ENCODE measurements around the gene DNAJA3.

The DNAJA3 gene

GRCh38 chr16:4500272-4500671 lies 74.6 kb downstream of the DNAJA3 start:
- Histone ChIP-seq H3K27ac (ENCODE audit: poor library complexity, severe bottlenecking) (peak overlapping the region; percentile 97), H3K4me1 (ENCODE audit: insufficient read depth, poor library complexity, severe bottlenecking) (peaks cover 66% of the 10 kb centered on the region)
- TF ChIP-seq, protein P1, sequence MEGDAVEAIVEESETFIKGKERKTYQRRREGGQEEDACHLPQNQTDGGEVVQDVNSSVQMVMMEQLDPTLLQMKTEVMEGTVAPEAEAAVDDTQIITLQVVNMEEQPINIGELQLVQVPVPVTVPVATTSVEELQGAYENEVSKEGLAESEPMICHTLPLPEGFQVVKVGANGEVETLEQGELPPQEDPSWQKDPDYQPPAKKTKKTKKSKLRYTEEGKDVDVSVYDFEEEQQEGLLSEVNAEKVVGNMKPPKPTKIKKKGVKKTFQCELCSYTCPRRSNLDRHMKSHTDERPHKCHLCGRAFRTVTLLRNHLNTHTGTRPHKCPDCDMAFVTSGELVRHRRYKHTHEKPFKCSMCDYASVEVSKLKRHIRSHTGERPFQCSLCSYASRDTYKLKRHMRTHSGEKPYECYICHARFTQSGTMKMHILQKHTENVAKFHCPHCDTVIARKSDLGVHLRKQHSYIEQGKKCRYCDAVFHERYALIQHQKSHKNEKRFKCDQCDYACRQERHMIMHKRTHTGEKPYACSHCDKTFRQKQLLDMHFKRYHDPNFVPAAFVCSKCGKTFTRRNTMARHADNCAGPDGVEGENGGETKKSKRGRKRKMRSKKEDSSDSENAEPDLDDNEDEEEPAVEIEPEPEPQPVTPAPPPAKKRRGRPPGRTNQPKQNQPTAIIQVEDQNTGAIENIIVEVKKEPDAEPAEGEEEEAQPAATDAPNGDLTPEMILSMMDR (IDR thresholded peaks at IDR 0.05; ENCODE audit: poor library complexity, severe bottlenecking) = no peak

DNA sequence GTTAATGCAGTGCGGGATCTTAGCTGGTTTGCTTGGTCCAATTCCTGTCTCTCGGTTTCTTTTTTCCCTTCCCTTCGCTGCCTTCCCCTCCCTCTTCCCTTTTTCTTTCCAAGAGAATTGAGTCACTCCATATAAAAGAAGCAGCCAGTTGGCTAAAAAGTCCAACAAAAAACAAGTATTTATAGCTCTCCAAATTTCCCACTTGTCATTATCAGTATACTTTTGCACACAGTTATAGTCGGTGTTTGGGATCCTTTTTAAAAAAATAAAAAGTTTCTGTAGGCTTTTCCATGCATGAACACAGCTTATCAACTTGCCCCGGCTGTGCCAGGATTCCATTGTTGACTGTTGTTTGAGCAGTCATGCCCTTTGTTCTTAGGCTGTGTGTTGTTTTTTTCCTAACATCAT lies 75.4 kb downstream of the DNAJA3 start:
- TF ChIP-seq, protein P1 (IDR thresholded peaks at IDR 0.05; ENCODE audit: poor library complexity, severe bottlenecking) = no peak
- no peak overlapping the region for H3K4me3 ChIP-seq (ENCODE audit: severe bottlenecking)
- H3K9me3 ChIP-seq (ENCODE audit: severe bottlenecking) = no peaks in the 10 kb centered on the region
- no peaks in the 10 kb centered on the region for H3K27me3 ChIP-seq (ENCODE audit: insufficient read depth, poor library complexity, severe bottlenecking)
- peaks cover 58% of the 10 kb centered on the region for H3K4me1 ChIP-seq (ENCODE audit: insufficient read depth, poor library complexity, severe bottlenecking)
- DNase-seq (ENCODE audit: low spot score) (no peak), ATAC-seq (ENCODE audit: low read depth) (no peak)
- H3K36me3 ChIP-seq (ENCODE audit: low read depth) = peaks cover 20% of the 10 kb centered on the region
- H3K27ac ChIP-seq (ENCODE audit: poor library complexity, severe bottlenecking) = peak overlapping the region; percentile 97

More at GRCh38 chr16:4500272-4500671, 74.6 kb downstream of the DNAJA3 start:
- no peak for DNase-seq (ENCODE audit: low spot score)
- Histone ChIP-seq H3K36me3 (ENCODE audit: low read depth) (peaks cover 13% of the 10 kb centered on the region; the same call in 1 of the 2 replicates), H3K9me3 (ENCODE audit: severe bottlenecking) (no peaks in the 10 kb centered on the region), H3K4me3 (ENCODE audit: severe bottlenecking) (no peak overlapping the region), H3K27me3 (ENCODE audit: insufficient read depth, poor library complexity, severe bottlenecking) (no peaks in the 10 kb centered on the region)
- peak; percentile 81 for ATAC-seq (ENCODE audit: low read depth)

DNA sequence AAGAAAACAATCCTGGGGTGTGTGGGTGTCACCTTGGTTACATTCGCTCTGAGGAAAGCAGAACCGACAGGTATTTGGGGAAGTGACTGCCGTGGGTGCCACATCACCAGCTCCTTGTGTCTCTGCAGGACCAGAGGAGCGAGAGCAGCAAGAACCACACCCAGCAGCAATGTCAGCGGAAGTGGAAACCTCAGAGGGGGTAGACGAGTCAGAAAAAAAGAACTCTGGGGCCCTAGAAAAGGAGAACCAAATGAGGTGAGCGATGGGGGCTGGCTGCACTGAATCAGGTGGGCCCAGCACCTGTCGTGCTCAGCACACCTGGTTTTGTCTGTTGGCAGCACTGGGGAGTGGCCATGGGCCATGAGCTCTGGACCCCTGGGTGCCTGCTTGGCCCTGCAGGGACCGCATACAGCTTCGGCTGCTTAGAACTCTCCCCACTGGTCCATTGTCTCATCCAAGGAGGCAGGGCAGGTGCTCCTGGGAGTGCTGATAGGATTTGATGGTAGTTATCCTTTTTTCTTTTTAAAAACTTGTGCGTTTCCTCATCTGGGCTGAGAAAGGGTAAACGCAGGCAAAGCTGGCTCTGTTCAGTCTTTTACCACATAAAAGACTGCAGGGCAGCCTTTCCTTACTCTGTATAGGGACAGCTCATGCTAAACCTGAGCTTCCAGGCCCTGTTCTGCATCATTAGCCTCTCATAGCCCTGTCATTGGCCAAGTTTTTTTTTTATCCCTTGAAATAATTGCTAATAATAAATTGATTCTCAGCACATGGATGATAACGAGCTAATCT lies 79.9 kb downstream of the DNAJA3 start:
- ATAC-seq (ENCODE audit: low read depth) (no peak), DNase-seq (ENCODE audit: low spot score) (no peak)
- peaks cover 47% of the 10 kb centered on the region for H3K36me3 ChIP-seq (ENCODE audit: low read depth)
- TF ChIP-seq, protein P1 (IDR thresholded peaks at IDR 0.05; ENCODE audit: poor library complexity, severe bottlenecking) = no peak
- H3K27me3 ChIP-seq (ENCODE audit: insufficient read depth, poor library complexity, severe bottlenecking) = no peaks in the 10 kb centered on the region
- no peak overlapping the region for H3K4me3 ChIP-seq (ENCODE audit: severe bottlenecking)
- peaks cover 17% of the 10 kb centered on the region for H3K4me1 ChIP-seq (ENCODE audit: insufficient read depth, poor library complexity, severe bottlenecking)
- H3K9me3 ChIP-seq (ENCODE audit: severe bottlenecking) = no peaks in the 10 kb centered on the region
- H3K27ac ChIP-seq (ENCODE audit: poor library complexity, severe bottlenecking) = no peak overlapping the region
